ENCODE data around the gene EIF4EBP2. TPM values are rescaled to one million over a fixed set of nuclear protein-coding genes. Genes with fewer than 3 reads are reported as not detected.
A peak's percentile ranks its signal among the peaks of the same experiment; 100 is the strongest.

EIF4EBP2 gene
- total RNA-seq, 2 donors from 2014 or later = 103 to 119 TPM

DNA sequence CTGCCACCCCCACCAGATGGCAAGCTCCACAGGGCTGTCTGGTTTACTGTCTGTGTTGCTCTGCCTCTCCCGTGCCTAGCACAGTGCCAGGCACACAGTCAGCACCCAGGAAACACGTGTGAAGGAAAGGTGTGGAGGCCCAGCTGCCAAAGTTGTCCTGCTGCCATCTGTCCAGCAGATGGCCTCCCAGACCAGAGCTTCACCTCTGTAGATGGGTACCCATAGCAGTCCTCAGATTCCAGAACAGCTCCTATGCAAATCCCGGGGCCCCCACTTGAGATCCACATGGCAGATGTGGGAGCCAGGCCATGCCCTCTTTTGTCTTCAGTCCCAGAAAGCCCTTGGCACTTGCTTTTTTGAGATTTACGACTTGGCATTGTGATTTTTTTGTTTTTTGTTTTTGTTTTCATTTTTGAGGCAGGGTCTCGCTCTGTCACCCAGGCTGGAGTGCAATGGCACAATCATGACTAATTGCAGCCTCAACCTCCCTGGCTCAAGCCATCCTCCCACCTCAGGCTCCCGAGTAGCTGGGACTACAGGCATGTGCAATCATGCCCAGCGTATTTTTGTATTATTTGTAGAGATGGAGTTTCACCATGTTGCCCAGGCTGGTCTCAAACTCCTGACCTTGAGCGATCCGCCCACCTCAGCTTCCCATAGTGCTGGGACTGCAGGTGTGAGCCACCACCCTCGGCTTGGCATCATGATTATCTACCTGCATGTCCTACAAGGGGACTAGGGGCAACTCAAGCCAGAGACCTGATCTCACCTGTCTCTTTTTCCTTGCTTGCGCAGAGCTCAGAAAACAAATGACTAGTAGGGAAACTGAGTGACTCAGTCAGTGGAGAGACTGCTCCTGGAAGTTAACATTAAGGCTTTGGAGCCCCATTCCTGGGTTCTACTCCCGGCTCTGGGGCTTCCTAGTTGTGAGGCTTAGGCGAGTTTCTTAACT, 57.7 kb downstream of the EIF4EBP2 start:
- no peak overlapping the region for H3K4me3 Mint-ChIP-seq
- Histone ChIP-seq H3K9ac (ENCODE audit: extremely low read depth, low read length, poor library complexity, severe bottlenecking) (no peak overlapping the region), H3K4me1 (ENCODE audit: control insufficient read depth, insufficient read depth, low read length) (no peaks in the 10 kb centered on the region), H3K9me3 (ENCODE audit: control insufficient read depth, low read length) (no peaks in the 10 kb centered on the region), H3K36me3 (ENCODE audit: control insufficient read depth, insufficient read depth, low read length) (no peaks in the 10 kb centered on the region), H3K27me3 (ENCODE audit: control insufficient read depth, insufficient read depth, low read length, poor library complexity, severe bottlenecking) (peaks cover 10% of the 10 kb centered on the region), H3K4me3 (ENCODE audit: low read length) (no peak overlapping the region), H3K27ac (ENCODE audit: low read depth, low read length) (no peak overlapping the region)
- peaks cover 23% of the 10 kb centered on the region for H3K4me1 Mint-ChIP-seq
- WGBS, 2 experiments (ENCODE audit: insufficient coverage in 1 of 2, insufficient read length in 1 of 2) = 71 to 72% methylated on average over 10 to 13 of the region's 13 CpGs
- peaks cover 15% of the 10 kb centered on the region for H3K27me3 Mint-ChIP-seq (ENCODE audit: insufficient read depth)
- H3K9me3 Mint-ChIP-seq = no peaks in the 10 kb centered on the region
- TF ChIP-seq, protein P1, sequence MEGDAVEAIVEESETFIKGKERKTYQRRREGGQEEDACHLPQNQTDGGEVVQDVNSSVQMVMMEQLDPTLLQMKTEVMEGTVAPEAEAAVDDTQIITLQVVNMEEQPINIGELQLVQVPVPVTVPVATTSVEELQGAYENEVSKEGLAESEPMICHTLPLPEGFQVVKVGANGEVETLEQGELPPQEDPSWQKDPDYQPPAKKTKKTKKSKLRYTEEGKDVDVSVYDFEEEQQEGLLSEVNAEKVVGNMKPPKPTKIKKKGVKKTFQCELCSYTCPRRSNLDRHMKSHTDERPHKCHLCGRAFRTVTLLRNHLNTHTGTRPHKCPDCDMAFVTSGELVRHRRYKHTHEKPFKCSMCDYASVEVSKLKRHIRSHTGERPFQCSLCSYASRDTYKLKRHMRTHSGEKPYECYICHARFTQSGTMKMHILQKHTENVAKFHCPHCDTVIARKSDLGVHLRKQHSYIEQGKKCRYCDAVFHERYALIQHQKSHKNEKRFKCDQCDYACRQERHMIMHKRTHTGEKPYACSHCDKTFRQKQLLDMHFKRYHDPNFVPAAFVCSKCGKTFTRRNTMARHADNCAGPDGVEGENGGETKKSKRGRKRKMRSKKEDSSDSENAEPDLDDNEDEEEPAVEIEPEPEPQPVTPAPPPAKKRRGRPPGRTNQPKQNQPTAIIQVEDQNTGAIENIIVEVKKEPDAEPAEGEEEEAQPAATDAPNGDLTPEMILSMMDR (conservative IDR thresholded peaks at IDR 0.05) = peak; percentile 92
- H3K36me3 Mint-ChIP-seq (ENCODE audit: low read depth) = no peaks in the 10 kb centered on the region
- no peak overlapping the region for H3K27ac Mint-ChIP-seq
- peak; percentile 87 for DNase-seq

DNA sequence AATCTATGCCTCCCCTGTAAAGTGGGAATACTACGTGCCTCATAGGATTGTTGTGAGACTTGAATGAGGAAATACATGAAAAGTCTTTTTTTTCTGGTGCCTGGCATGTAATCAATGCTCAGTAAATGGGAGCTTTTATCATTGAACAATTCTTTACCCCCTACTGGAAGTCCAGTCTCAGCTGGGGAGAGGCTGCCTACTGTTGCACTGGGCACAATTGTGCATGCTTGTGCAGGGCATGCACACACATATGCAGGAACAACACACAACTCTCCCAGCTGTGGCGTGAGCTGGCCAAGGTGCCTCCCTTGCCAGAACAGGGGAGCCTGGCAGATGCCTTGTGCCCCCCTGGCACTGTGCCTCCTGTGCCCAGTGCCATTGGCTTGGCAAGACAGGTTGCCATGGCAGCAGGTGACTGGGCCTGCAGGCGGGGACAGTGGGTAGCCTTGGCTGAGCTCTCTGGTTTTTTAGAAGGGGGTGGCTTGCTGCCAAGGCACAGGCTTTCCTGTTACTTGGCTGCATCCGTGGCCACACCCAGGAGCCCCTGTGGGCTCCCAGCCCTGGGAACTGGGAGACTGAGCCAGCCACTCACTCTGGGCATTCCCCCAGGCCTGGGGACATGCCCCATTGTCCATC, 58.5 kb downstream of the EIF4EBP2 start:
- Mint-ChIP-seq H3K9me3 (no peaks in the 10 kb centered on the region), H3K4me3 (no peak overlapping the region), H3K4me1 (peaks cover 21% of the 10 kb centered on the region), H3K36me3 (ENCODE audit: low read depth) (no peaks in the 10 kb centered on the region), H3K27me3 (ENCODE audit: insufficient read depth) (peaks cover 10% of the 10 kb centered on the region), H3K27ac (no peak overlapping the region)
- 90 to 94% methylated on average over 3 to 4 of the region's 4 CpGs for WGBS, 2 experiments (ENCODE audit: insufficient coverage in 1 of 2, insufficient read length in 1 of 2)
- no peaks in the 10 kb centered on the region for H3K4me1 ChIP-seq (ENCODE audit: control insufficient read depth, insufficient read depth, low read length)
- no peak overlapping the region for H3K9ac ChIP-seq (ENCODE audit: extremely low read depth, low read length, poor library complexity, severe bottlenecking)
- H3K27ac ChIP-seq (ENCODE audit: low read depth, low read length) = no peak overlapping the region
- no peaks in the 10 kb centered on the region for H3K9me3 ChIP-seq (ENCODE audit: control insufficient read depth, low read length)
- H3K4me3 ChIP-seq (ENCODE audit: low read length) = no peak overlapping the region
- H3K27me3 ChIP-seq (ENCODE audit: control insufficient read depth, insufficient read depth, low read length, poor library complexity, severe bottlenecking) = peaks cover 7% of the 10 kb centered on the region
- no peaks in the 10 kb centered on the region for H3K36me3 ChIP-seq (ENCODE audit: control insufficient read depth, insufficient read depth, low read length)
- TF ChIP-seq, protein P1 (conservative IDR thresholded peaks at IDR 0.05) = no peak
- DNase-seq = peak; percentile 45

DNA sequence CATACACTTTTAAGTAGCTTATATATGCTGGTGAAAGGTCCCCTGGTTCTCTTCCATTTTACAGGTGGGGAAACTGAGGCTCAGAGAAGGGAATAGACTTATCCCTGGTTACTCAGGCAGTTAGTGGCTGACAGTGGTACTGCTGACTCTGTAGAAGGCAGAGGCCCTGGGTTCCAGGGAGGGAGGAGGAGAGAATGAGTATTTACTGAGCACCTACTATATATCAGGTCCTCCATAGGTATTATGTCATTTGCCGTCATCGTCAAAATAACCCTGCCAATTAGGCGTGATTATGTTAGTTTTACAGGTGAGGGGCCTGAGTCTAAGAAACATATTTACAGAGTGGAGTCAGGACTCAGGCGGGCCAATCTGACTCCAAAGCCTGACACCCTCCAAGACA, 61.3 kb downstream of the EIF4EBP2 start:
- no peaks in the 10 kb centered on the region for H3K9me3 Mint-ChIP-seq
- 95 to 100% methylated on average over 2 to 4 of the region's 4 CpGs for WGBS, 2 experiments (ENCODE audit: insufficient coverage in 1 of 2, insufficient read length in 1 of 2)
- TF ChIP-seq, protein P1 (conservative IDR thresholded peaks at IDR 0.05) = no peak
- Histone ChIP-seq H3K9ac (ENCODE audit: extremely low read depth, low read length, poor library complexity, severe bottlenecking) (no peak overlapping the region), H3K36me3 (ENCODE audit: control insufficient read depth, insufficient read depth, low read length) (no peaks in the 10 kb centered on the region), H3K4me3 (ENCODE audit: low read length) (no peak overlapping the region), H3K27ac (ENCODE audit: low read depth, low read length) (no peak overlapping the region), H3K9me3 (ENCODE audit: control insufficient read depth, low read length) (no peaks in the 10 kb centered on the region), H3K27me3 (ENCODE audit: control insufficient read depth, insufficient read depth, low read length, poor library complexity, severe bottlenecking) (no peaks in the 10 kb centered on the region), H3K4me1 (ENCODE audit: control insufficient read depth, insufficient read depth, low read length) (no peaks in the 10 kb centered on the region)
- H3K4me1 Mint-ChIP-seq = peaks cover 15% of the 10 kb centered on the region
- H3K4me3 Mint-ChIP-seq = no peak overlapping the region
- H3K36me3 Mint-ChIP-seq (ENCODE audit: low read depth) = no peaks in the 10 kb centered on the region
- H3K27ac Mint-ChIP-seq = no peak overlapping the region
- no peaks in the 10 kb centered on the region for H3K27me3 Mint-ChIP-seq (ENCODE audit: insufficient read depth)
- DNase-seq = no peak

Measured in endodermal cell (in vitro differentiated cells).